Mucosa of gallbladder (tissue), 1 donor: ENCODE data around the gene ZDHHC8. TPM values are rescaled to one million over a fixed set of nuclear protein-coding genes. Genes with fewer than 3 reads are reported as not detected.

ENCODE experiments used
- DNase-seq: peaks from one replicate; pipeline ENCODE4 v3.0.0-alpha.2; 2020; ENCODE audit warnings: low spot score
- total RNA-seq: library from RNA; stranded (reverse); gene quantifications from one replicate; pipeline ENCODE4 v1.2.1, GENCODE V29; 2021
- donor health status: DM: no; HTN: no; CAD: no.

ZDHHC8 gene
- total RNA-seq, 1 donor from 2014 or later = 64.8 TPM

DNA sequence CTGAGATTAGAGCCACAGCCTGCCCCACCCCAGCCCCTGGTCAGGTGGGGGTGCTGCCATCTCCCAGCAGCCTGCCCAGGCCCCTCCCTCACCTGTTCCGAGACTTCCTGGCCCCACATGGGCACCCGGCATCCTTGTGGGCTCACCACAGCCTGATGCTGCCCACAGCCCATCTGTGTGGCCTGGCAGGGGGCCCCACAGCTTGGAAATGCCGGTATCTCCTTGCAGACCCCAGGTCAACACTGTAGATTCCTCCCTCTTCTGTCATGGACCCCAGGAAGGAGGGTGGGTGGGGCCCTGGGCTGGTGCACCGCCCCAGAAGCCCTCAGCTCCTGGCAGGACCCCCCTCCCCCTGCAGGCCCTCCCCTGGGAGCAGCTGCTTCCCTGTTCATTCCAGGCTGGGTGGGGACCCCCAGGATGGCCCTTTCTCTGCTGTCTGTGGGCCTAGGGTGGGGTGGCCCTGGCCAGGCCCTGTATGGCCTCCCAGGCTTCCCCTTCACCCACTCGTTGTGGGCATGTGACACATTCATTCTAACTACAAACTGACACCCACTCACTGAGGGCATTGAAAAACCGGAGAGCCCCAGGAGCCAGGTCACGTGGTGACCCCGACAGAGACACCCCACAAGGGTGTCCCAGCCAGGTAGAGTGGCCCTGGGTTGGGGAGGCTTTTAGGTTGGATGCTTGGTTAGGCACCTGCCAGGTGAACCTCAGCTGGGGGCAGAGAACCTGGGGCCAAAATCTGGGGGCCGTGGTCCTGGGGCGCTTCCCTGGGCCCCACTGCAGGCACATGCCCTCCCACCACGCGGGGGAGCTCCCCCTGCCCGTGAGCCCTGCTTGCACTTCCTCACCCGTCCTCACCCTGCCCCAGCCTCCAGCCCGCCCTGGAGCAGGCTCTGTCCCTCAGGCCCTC, 63.3 kb downstream of the ZDHHC8 start:
- no peak for DNase-seq

DNA sequence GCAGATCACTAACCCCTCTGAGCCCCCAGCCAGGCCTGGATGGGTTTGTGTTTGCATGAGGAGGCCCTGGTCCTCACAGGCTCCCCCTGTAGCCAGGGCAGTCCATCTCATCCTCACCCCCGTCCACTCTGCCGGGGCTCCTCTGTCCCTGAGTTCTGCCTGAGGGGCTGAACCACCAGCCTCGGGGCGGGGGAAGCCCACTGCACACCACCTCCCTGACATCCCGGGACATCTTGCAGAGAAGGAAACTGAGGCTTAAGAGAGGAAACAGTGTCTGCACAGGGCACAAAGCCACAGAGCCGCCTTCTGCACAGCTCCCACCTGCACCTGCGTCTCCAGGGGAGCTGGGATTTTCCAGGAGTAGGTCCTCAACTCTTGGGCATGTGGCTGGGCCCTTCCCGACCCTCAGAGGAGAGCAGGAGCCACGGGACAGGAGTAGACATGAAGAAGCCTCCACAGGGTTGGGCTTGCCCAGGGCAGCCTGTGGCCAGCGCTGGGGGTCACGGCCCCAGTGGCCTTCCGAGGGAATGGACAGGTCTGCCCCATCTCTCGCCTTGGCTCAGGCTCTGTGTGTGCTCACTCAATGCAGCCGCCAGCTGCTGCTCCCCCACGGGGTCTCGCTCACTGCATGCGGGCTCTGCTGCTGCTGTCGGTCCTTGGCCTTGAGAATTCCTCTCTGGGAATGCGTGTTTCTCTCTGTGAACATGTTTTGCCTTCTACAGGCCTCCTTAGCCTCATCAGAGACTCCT, 64.7 kb downstream of the ZDHHC8 start:
- DNase-seq = no peak

Other genes with a start within 250 kb of the ZDHHC8 start
- 214 TPM for gene COMT, start 190.0 kb upstream of the ZDHHC8 start, total RNA-seq
- gene TXNRD2, start 190.0 kb upstream of the ZDHHC8 start, total RNA-seq = 26.9 TPM
- 44.3 TPM for gene ARVCF, start 115.0 kb upstream of the ZDHHC8 start, total RNA-seq
- 39.4 TPM for gene TANGO2, start 110.7 kb upstream of the ZDHHC8 start, total RNA-seq
- gene DGCR8, start 51.6 kb upstream of the ZDHHC8 start, total RNA-seq = 38.2 TPM
- 62.6 TPM for gene RANBP1, start 15.7 kb upstream of the ZDHHC8 start, total RNA-seq
- 67.1 TPM for gene TRMT2A, start 14.6 kb upstream of the ZDHHC8 start, total RNA-seq
- 0.83 TPM for gene CCDC188, start 19.3 kb downstream of the ZDHHC8 start, total RNA-seq
- gene RTN4R, start 136.5 kb downstream of the ZDHHC8 start, total RNA-seq = 2.0 TPM
- 39.5 TPM for gene DGCR6L, start 188.3 kb downstream of the ZDHHC8 start, total RNA-seq